ENCODE measurements around the gene QRFP. TPM values are rescaled to one million over a fixed set of nuclear protein-coding genes. Genes with fewer than 3 reads are reported as not detected.

The QRFP gene
- polyA plus RNA-seq, 1 donor: 0.36 TPM

GRCh38 chr9:130867556-130867955 is 29.1 kb downstream of the QRFP start:
- no peak for DNase-seq
- Histone ChIP-seq H3K4me3 (ENCODE audit: low read length) (no peak overlapping the region), H3K27me3 (ENCODE audit: control insufficient read depth, insufficient read depth, low read length) (no peaks in the 10 kb centered on the region), H3K27ac (ENCODE audit: low read length) (no peak overlapping the region), H3K36me3 (ENCODE audit: control insufficient read depth, insufficient read depth, low read length) (peaks cover 58% of the 10 kb centered on the region), H3K9me3 (ENCODE audit: control insufficient read depth, low read depth, low read length) (no peaks in the 10 kb centered on the region), H3K4me1 (ENCODE audit: control insufficient read depth, insufficient read depth, low read length) (peaks cover 12% of the 10 kb centered on the region)
- 100% methylated on average over 2 of the region's 9 CpGs for WGBS (ENCODE audit: insufficient coverage, low lambda C conversion rate)

DNA sequence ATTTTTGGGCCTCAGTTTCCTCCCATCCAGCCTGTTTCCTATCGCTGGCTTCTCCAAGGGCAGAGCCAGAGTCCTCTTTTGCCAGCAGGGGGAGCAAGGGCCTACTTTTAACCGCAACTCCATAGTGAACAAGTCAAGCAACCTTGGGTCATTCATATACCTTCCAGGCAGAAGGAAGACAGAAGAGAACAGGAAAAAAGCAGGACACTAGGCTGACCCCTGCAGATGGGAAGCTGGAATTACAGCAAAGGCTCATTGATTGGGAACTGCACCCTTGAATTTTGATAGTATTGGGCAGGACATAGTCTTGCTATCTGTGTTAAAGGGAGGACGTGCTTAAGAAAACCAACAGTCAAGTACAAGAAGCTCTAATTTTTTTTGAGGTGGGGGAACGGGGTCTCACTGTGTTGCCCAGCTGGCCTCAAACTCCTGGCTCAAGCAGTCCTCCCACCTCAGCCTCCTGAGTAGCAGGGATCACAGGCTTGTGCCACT is 30.1 kb downstream of the QRFP start:
- no peak overlapping the region for H3K27ac ChIP-seq (ENCODE audit: low read length)
- H3K36me3 ChIP-seq (ENCODE audit: control insufficient read depth, insufficient read depth, low read length): peaks cover 57% of the 10 kb centered on the region
- H3K9me3 ChIP-seq (ENCODE audit: control insufficient read depth, low read depth, low read length): no peaks in the 10 kb centered on the region
- DNase-seq: peak; percentile 77 to 81
- peaks cover 16% of the 10 kb centered on the region for H3K4me1 ChIP-seq (ENCODE audit: control insufficient read depth, insufficient read depth, low read length)
- no peaks in the 10 kb centered on the region for H3K27me3 ChIP-seq (ENCODE audit: control insufficient read depth, insufficient read depth, low read length)
- H3K4me3 ChIP-seq (ENCODE audit: low read length): no peak overlapping the region
- WGBS (ENCODE audit: insufficient coverage, low lambda C conversion rate): no CpG with 5 or more reads among the region's 4 CpGs

GRCh38 chr9:130865921-130866320 is 30.7 kb downstream of the QRFP start:
- DNase-seq: no peak
- no peaks in the 10 kb centered on the region for H3K27me3 ChIP-seq (ENCODE audit: control insufficient read depth, insufficient read depth, low read length)
- no CpG with 5 or more reads among the region's 3 CpGs for WGBS (ENCODE audit: insufficient coverage, low lambda C conversion rate)
- H3K4me3 ChIP-seq (ENCODE audit: low read length): no peak overlapping the region
- peaks cover 22% of the 10 kb centered on the region for H3K4me1 ChIP-seq (ENCODE audit: control insufficient read depth, insufficient read depth, low read length)
- no peak overlapping the region for H3K27ac ChIP-seq (ENCODE audit: low read length)
- no peaks in the 10 kb centered on the region for H3K9me3 ChIP-seq (ENCODE audit: control insufficient read depth, low read depth, low read length)
- H3K36me3 ChIP-seq (ENCODE audit: control insufficient read depth, insufficient read depth, low read length): peaks cover 53% of the 10 kb centered on the region

DNA sequence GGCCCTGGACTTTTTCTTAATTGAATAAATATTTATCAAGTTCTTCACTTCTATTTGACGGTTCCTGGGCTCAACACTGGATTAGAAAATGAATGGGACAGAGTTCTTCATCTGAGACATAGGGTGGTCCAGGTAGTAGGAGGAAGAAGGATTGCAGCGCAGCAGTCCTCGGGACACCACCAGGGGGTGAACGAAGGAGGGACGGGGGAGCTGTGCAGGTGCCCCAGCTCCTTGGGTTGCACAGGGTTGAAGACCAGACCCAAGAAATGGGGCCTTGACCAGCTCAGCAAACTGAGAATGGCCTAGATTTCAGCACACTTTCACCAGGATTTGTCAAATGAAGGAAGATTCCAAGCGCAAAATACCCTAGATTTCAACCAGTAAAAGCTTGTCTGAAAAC is 32.1 kb downstream of the QRFP start:
- H3K27me3 ChIP-seq (ENCODE audit: control insufficient read depth, insufficient read depth, low read length): no peaks in the 10 kb centered on the region
- no CpG with 5 or more reads among the region's 6 CpGs for WGBS (ENCODE audit: insufficient coverage, low lambda C conversion rate)
- DNase-seq: no peak
- no peak overlapping the region for H3K27ac ChIP-seq (ENCODE audit: low read length)
- no peaks in the 10 kb centered on the region for H3K9me3 ChIP-seq (ENCODE audit: control insufficient read depth, low read depth, low read length)
- H3K4me1 ChIP-seq (ENCODE audit: control insufficient read depth, insufficient read depth, low read length): peaks cover 29% of the 10 kb centered on the region
- peaks cover 58% of the 10 kb centered on the region for H3K36me3 ChIP-seq (ENCODE audit: control insufficient read depth, insufficient read depth, low read length)
- H3K4me3 ChIP-seq (ENCODE audit: low read length): no peak overlapping the region

DNA sequence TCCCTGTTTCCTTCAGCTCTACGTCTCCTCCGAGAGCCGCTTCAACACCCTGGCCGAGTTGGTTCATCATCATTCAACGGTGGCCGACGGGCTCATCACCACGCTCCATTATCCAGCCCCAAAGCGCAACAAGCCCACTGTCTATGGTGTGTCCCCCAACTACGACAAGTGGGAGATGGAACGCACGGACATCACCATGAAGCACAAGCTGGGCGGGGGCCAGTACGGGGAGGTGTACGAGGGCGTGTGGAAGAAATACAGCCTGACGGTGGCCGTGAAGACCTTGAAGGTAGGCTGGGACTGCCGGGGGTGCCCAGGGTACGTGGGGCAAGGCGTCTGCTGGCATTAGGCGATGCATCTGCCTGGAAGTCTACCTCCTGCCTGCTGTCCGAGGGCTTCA is 33.9 kb downstream of the QRFP start:
- WGBS (ENCODE audit: insufficient coverage, low lambda C conversion rate): 100% methylated on average over 1 of the region's 23 CpGs
- Histone ChIP-seq H3K4me1 (ENCODE audit: control insufficient read depth, insufficient read depth, low read length) (peaks cover 29% of the 10 kb centered on the region), H3K36me3 (ENCODE audit: control insufficient read depth, insufficient read depth, low read length) (peaks cover 66% of the 10 kb centered on the region), H3K27me3 (ENCODE audit: control insufficient read depth, insufficient read depth, low read length) (no peaks in the 10 kb centered on the region), H3K4me3 (ENCODE audit: low read length) (no peak overlapping the region), H3K27ac (ENCODE audit: low read length) (no peak overlapping the region), H3K9me3 (ENCODE audit: control insufficient read depth, low read depth, low read length) (no peaks in the 10 kb centered on the region)
- no peak for DNase-seq

- no peaks in the 10 kb centered on the region for H3K9me3 ChIP-seq (ENCODE audit: control insufficient read depth, low read depth, low read length)
- H3K27ac ChIP-seq (ENCODE audit: low read length): no peak overlapping the region
- DNase-seq: no peak
- peaks cover 29% of the 10 kb centered on the region for H3K4me1 ChIP-seq (ENCODE audit: control insufficient read depth, insufficient read depth, low read length)
- H3K27me3 ChIP-seq (ENCODE audit: control insufficient read depth, insufficient read depth, low read length): no peaks in the 10 kb centered on the region
- peaks cover 64% of the 10 kb centered on the region for H3K36me3 ChIP-seq (ENCODE audit: control insufficient read depth, insufficient read depth, low read length)
- no CpG with 5 or more reads among the region's 8 CpGs for WGBS (ENCODE audit: insufficient coverage, low lambda C conversion rate)
- H3K4me3 ChIP-seq (ENCODE audit: low read length): no peak overlapping the region
Measured at GRCh38 chr9:130862217-130862616, 34.4 kb downstream of the QRFP start.

DNA sequence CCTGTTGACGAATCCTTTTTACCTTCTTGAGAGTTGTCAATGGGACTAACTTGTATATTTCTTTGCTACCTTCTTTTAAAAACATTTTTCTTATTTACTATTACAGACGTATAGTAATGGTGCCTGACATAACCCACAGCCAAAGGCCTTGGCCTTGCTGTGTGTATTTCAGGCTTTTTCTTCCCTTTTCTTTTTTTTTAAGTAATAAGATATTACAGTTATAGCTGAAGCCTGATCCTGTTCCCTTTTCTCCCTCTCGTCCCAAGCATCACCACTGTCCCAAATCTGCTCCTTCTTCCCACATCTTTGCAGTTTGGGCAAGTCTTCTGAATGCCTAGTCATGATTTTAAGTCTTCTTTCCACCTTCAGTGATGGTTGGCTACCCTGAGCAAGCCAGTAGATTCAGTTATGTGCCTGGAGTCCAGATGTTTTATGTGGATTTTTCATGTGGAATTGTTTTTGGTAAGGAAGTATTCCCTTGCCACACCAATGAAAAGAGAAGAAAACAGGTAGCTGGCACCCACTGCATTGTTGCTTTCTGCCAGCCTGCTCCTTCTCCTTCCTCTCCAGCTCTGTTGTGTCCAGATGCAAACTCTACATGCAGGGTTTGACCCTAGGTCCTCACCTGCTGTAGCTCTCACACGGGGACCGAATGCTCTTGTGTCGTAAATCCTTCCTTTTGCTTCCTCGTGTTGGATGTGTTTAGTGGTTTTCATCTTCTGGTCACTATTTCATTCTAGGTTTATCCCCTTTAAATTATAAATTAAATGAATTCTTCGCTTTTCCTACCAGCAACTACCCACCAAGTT is 35.0 kb downstream of the QRFP start:
- Histone ChIP-seq H3K4me1 (ENCODE audit: control insufficient read depth, insufficient read depth, low read length) (peaks cover 29% of the 10 kb centered on the region), H3K36me3 (ENCODE audit: control insufficient read depth, insufficient read depth, low read length) (peaks cover 66% of the 10 kb centered on the region), H3K9me3 (ENCODE audit: control insufficient read depth, low read depth, low read length) (no peaks in the 10 kb centered on the region), H3K4me3 (ENCODE audit: low read length) (no peak overlapping the region), H3K27me3 (ENCODE audit: control insufficient read depth, insufficient read depth, low read length) (no peaks in the 10 kb centered on the region), H3K27ac (ENCODE audit: low read length) (no peak overlapping the region)
- DNase-seq: no peak
- WGBS (ENCODE audit: insufficient coverage, low lambda C conversion rate): 75% methylated on average over 3 of the region's 8 CpGs

- no peaks in the 10 kb centered on the region for H3K9me3 ChIP-seq (ENCODE audit: control insufficient read depth, low read depth, low read length)
- H3K27ac ChIP-seq (ENCODE audit: low read length): peak overlapping the region; percentile 35
- WGBS (ENCODE audit: insufficient coverage, low lambda C conversion rate): no CpG with 5 or more reads among the region's 28 CpGs
- peak; percentile 77 to 81 for DNase-seq
- H3K36me3 ChIP-seq (ENCODE audit: control insufficient read depth, insufficient read depth, low read length): peaks cover 70% of the 10 kb centered on the region
- H3K4me1 ChIP-seq (ENCODE audit: control insufficient read depth, insufficient read depth, low read length): peaks cover 29% of the 10 kb centered on the region
- no peaks in the 10 kb centered on the region for H3K27me3 ChIP-seq (ENCODE audit: control insufficient read depth, insufficient read depth, low read length)
- no peak overlapping the region for H3K4me3 ChIP-seq (ENCODE audit: low read length)
Measured at GRCh38 chr9:130860458-130861316, 35.9 kb downstream of the QRFP start.

- no peak overlapping the region for H3K4me3 ChIP-seq (ENCODE audit: low read length)
- H3K27ac ChIP-seq (ENCODE audit: low read length): no peak overlapping the region
- no peak for DNase-seq
- peaks cover 73% of the 10 kb centered on the region for H3K36me3 ChIP-seq (ENCODE audit: control insufficient read depth, insufficient read depth, low read length)
- no peaks in the 10 kb centered on the region for H3K9me3 ChIP-seq (ENCODE audit: control insufficient read depth, low read depth, low read length)
- no peaks in the 10 kb centered on the region for H3K27me3 ChIP-seq (ENCODE audit: control insufficient read depth, insufficient read depth, low read length)
- peaks cover 29% of the 10 kb centered on the region for H3K4me1 ChIP-seq (ENCODE audit: control insufficient read depth, insufficient read depth, low read length)
- WGBS (ENCODE audit: insufficient coverage, low lambda C conversion rate): 100% methylated on average over 1 of the region's 20 CpGs
Measured at GRCh38 chr9:130858739-130859705, 37.6 kb downstream of the QRFP start.
